ENCODE measurements around the gene WBP1L. TPM values are rescaled to one million over a fixed set of nuclear protein-coding genes. Genes with fewer than 3 reads are reported as not detected.
"Not testable (repeated sequence)": the region's sequence is repeated elsewhere in the genome, so short reads cannot be mapped to it uniquely, and the experiment has no call there.

WBP1L gene
- polyA plus RNA-seq (2013, experiment 1 of 2) = 20.1 TPM
- 20.2 TPM for polyA plus RNA-seq (2013, experiment 2 of 2)

DNA sequence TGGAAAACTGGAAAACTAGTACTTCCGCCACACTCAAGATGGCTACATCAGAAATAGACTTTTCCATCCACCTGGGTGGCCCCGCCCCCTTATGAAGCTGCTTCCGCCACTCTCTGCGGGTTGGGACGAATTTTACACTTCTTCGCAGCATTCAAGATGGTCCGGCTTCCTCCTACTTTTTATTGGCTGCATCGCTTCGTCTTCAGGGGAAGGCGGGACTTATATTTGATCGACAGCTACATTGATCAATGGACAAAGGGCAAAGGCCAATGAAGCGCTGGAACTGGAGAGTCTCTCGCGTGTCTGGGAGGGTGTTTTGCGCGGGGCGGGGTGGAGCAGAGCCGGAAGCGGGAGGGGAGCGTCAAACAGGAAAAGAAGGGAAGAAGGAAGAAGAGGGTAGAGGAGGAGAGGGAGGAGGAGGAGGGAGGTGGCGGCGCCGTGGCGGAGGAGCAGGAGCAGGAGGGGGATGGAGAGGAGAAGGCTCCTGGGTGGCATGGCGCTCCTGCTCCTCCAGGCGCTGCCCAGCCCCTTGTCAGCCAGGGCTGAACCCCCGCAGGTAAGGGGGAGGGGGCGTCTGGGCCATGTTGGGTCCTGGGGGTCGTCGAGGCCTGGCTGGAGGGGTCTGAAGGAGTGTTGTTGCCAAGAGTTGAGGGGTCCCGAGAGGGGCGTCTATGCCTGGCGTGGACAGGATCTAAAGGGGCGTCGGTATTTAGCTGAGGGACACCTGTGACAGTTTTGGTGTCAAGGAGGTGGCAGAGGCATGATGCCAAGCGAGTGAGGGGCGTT is at the start of gene WBP1L:
Gene WBP1L, plus strand, starts transcription at position 361 of the 786 bp plus-strand sequence. Its CDS starts 106 bp downstream, at position 467.
- Histone ChIP-seq H2BK12ac (ENCODE audit: low read length) (no peak within 1 kb of the TSS), H3K14ac (ENCODE audit: low read length) (peak within 1 kb of the TSS; percentile 9), H3K79me1 (ENCODE audit: low read depth, low read length) (peaks cover 5% of the 10 kb centered on the region), H3K9me3 (replicated peaks in 1 of 2; ENCODE audit: control insufficient read depth in 2 of 2, insufficient read depth in 1 of 2, low read depth in 1 of 2, low read length in 2 of 2) (no peaks in the 10 kb centered on the region), H2AFZ (ENCODE audit: low read length) (peak within 1 kb of the TSS; percentile 79), H2BK120ac (ENCODE audit: low read depth, low read length) (no peak within 1 kb of the TSS), H2AK5ac (ENCODE audit: low read depth, low read length) (peak within 1 kb of the TSS; percentile 83), H3K4me2 (ENCODE audit: insufficient read depth, low read length, poor library complexity, severe bottlenecking) (peak within 1 kb of the TSS; percentile 73), H3K9ac (ENCODE audit: low read depth, low read length, poor library complexity) (peak within 1 kb of the TSS; percentile 96), H3K18ac (ENCODE audit: low read length) (peak within 1 kb of the TSS; percentile 80), H3K4me3 (ENCODE audit: low read length in 2 of 2) (peak within 1 kb of the TSS; percentile 82 to 98), H3K4me1 (ENCODE audit: control insufficient read depth in 2 of 2, insufficient read depth in 1 of 2, low read depth in 1 of 2, low read length in 2 of 2) (peaks cover 6% of the 10 kb centered on the region in 2 donors), H2BK15ac (ENCODE audit: low read length) (no peak within 1 kb of the TSS), H3K23ac (ENCODE audit: low read depth, low read length, poor library complexity) (peak within 1 kb of the TSS; percentile 83), H3K4ac (ENCODE audit: low read length) (no peak within 1 kb of the TSS), H3K27ac (replicated peaks; ENCODE audit: low read length) (no peak within 1 kb of the TSS), H2BK5ac (ENCODE audit: low read length) (peak within 1 kb of the TSS; percentile 32), H4K91ac (ENCODE audit: low read depth, low read length, poor library complexity) (no peak within 1 kb of the TSS), H4K8ac (ENCODE audit: low read depth, low read length) (no peak within 1 kb of the TSS), H3K36me3 (replicated peaks in 1 of 2; ENCODE audit: control insufficient read depth in 2 of 2, insufficient read depth in 2 of 2, low read length in 2 of 2) (peaks cover 0 to 6% of the 10 kb centered on the region in 2 donors), H3K27me3 (ENCODE audit: control insufficient read depth in 3 of 3, insufficient read depth in 3 of 3, low read depth in 1 of 3, low read length in 3 of 3) (no peaks in the 10 kb centered on the region)
- no CpG with 5 or more reads among the region's 37 CpGs for WGBS, 2 donors (ENCODE audit: extremely low coverage in 2 of 2, insufficient read length in 2 of 2, insufficient replicate concordance in 1 of 2)
- DNase-seq (ENCODE audit: low spot score) = peak; percentile 98

DNA sequence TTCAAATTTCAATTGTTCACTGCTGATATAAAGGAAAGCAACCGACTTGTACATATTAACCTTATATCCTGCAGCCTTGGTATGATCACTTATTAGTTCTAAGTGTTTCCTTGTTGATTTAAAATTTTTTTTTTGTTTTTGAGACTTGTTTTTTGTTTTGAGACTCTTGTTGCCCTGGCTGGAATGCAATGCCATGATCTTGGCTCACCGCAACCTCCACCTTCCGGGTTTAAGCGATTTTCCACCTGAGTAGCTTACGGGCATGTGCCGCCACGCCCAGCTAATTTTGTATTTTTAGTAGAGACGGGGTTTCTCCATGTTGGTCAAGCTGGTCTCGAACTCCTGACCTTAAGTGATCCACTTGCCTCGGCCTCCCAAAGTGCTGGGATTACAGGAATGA is 48.3 kb upstream of the WBP1L start:
- H2BK5ac ChIP-seq (ENCODE audit: low read length); H3K4me3 ChIP-seq (ENCODE audit: low read length in 2 of 2); H3K9ac ChIP-seq (ENCODE audit: low read depth, low read length, poor library complexity); H3K4me1 ChIP-seq (ENCODE audit: control insufficient read depth in 2 of 2, insufficient read depth in 1 of 2, low read depth in 1 of 2, low read length in 2 of 2); H4K91ac ChIP-seq (ENCODE audit: low read depth, low read length, poor library complexity); H4K8ac ChIP-seq (ENCODE audit: low read depth, low read length); H2BK15ac ChIP-seq (ENCODE audit: low read length); H3K9me3 ChIP-seq (replicated peaks in 1 of 2; ENCODE audit: control insufficient read depth in 2 of 2, insufficient read depth in 1 of 2, low read depth in 1 of 2, low read length in 2 of 2); H2BK12ac ChIP-seq (ENCODE audit: low read length); H3K23ac ChIP-seq (ENCODE audit: low read depth, low read length, poor library complexity); H3K4ac ChIP-seq (ENCODE audit: low read length); DNase-seq (ENCODE audit: low spot score); H3K27ac ChIP-seq (replicated peaks; ENCODE audit: low read length); H2AK5ac ChIP-seq (ENCODE audit: low read depth, low read length); H3K79me1 ChIP-seq (ENCODE audit: low read depth, low read length); H3K4me2 ChIP-seq (ENCODE audit: insufficient read depth, low read length, poor library complexity, severe bottlenecking); H3K14ac ChIP-seq (ENCODE audit: low read length); H3K27me3 ChIP-seq (ENCODE audit: control insufficient read depth in 3 of 3, insufficient read depth in 3 of 3, low read depth in 1 of 3, low read length in 3 of 3); H2BK120ac ChIP-seq (ENCODE audit: low read depth, low read length); H3K18ac ChIP-seq (ENCODE audit: low read length); H2AFZ ChIP-seq (ENCODE audit: low read length): not testable (repeated sequence)
- no CpG with 5 or more reads among the region's 10 CpGs for WGBS, 2 donors (ENCODE audit: extremely low coverage in 2 of 2, insufficient read length in 2 of 2, insufficient replicate concordance in 1 of 2)
- peaks cover 20 to 65% of the 10 kb centered on the region in 2 donors for H3K36me3 ChIP-seq (replicated peaks in 1 of 2; ENCODE audit: control insufficient read depth in 2 of 2, insufficient read depth in 2 of 2, low read length in 2 of 2)

DNA sequence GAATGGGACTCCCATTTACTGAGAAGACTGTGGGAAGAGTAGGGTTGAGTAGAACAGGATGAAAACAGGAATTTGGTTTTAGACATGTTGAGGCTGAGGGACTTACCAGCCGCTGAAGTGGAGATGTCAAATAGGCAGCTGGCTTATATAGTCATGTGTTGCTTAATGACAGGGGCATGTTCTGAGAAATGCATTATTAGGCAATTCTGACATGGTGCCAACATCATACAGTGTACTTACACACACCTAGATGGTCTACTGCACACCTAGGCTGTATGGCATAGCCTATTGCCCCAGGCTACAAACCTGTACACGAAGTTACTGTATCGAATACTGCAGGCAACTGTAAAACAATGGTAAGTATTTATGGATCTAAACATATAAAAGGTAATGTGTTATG is 47.0 kb upstream of the WBP1L start:
- peaks cover 22 to 75% of the 10 kb centered on the region in 2 donors for H3K36me3 ChIP-seq (replicated peaks in 1 of 2; ENCODE audit: control insufficient read depth in 2 of 2, insufficient read depth in 2 of 2, low read length in 2 of 2)

DNA sequence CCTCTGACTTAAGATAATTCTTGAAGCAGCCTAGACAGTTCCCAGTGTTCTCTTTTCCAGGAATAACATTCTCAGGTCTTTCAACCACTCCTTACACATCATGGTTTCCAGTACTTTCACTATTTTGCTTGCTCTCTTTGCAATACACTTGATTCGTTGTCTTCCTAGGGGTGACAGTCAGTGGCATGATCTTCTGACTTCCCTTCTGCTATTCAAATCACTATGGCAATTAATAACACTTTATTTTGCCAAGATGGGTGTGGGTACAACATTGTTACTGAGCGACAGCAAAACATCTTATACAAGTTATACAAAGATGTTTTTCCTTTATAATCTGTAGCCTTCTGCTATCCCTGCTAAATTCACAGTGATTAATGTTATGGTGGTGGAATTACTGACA is 44.9 kb upstream of the WBP1L start:
- Histone ChIP-seq H3K4ac (ENCODE audit: low read length) (no peak overlapping the region), H3K23ac (ENCODE audit: low read depth, low read length, poor library complexity) (no peak overlapping the region), H3K27me3 (ENCODE audit: control insufficient read depth in 3 of 3, insufficient read depth in 3 of 3, low read depth in 1 of 3, low read length in 3 of 3) (no peaks in the 10 kb centered on the region), H2BK15ac (ENCODE audit: low read length) (no peak overlapping the region), H3K27ac (replicated peaks; ENCODE audit: low read length) (no peak overlapping the region), H3K4me1 (ENCODE audit: control insufficient read depth in 2 of 2, insufficient read depth in 1 of 2, low read depth in 1 of 2, low read length in 2 of 2) (no peaks in the 10 kb centered on the region), H3K9ac (ENCODE audit: low read depth, low read length, poor library complexity) (no peak overlapping the region), H2BK5ac (ENCODE audit: low read length) (no peak overlapping the region), H3K4me3 (ENCODE audit: low read length in 2 of 2) (no peak overlapping the region), H2BK12ac (ENCODE audit: low read length) (no peak overlapping the region), H3K14ac (ENCODE audit: low read length) (no peak overlapping the region), H3K4me2 (ENCODE audit: insufficient read depth, low read length, poor library complexity, severe bottlenecking) (no peak overlapping the region), H2AFZ (ENCODE audit: low read length) (no peak overlapping the region), H4K8ac (ENCODE audit: low read depth, low read length) (no peak overlapping the region), H3K18ac (ENCODE audit: low read length) (no peak overlapping the region), H4K91ac (ENCODE audit: low read depth, low read length, poor library complexity) (no peak overlapping the region), H2BK120ac (ENCODE audit: low read depth, low read length) (no peak overlapping the region), H3K9me3 (replicated peaks in 1 of 2; ENCODE audit: control insufficient read depth in 2 of 2, insufficient read depth in 1 of 2, low read depth in 1 of 2, low read length in 2 of 2) (peaks cover 0 to 1% of the 10 kb centered on the region in 2 donors), H3K79me1 (ENCODE audit: low read depth, low read length) (peaks cover 2% of the 10 kb centered on the region), H3K36me3 (replicated peaks in 1 of 2; ENCODE audit: control insufficient read depth in 2 of 2, insufficient read depth in 2 of 2, low read length in 2 of 2) (peaks cover 20 to 73% of the 10 kb centered on the region in 2 donors), H2AK5ac (ENCODE audit: low read depth, low read length) (no peak overlapping the region)
- no peak for DNase-seq (ENCODE audit: low spot score)
- WGBS, 2 donors (ENCODE audit: extremely low coverage in 2 of 2, insufficient read length in 2 of 2, insufficient replicate concordance in 1 of 2) = no CpG with 5 or more reads among the region's 2 CpGs

More for the DNA sequence above, 47.0 kb upstream of the WBP1L start:
- Histone ChIP-seq H3K4me2 (ENCODE audit: insufficient read depth, low read length, poor library complexity, severe bottlenecking) (no peak overlapping the region), H3K23ac (ENCODE audit: low read depth, low read length, poor library complexity) (no peak overlapping the region), H2AK5ac (ENCODE audit: low read depth, low read length) (no peak overlapping the region), H3K27ac (replicated peaks; ENCODE audit: low read length) (no peak overlapping the region), H2AFZ (ENCODE audit: low read length) (no peak overlapping the region), H2BK120ac (ENCODE audit: low read depth, low read length) (no peak overlapping the region), H2BK5ac (ENCODE audit: low read length) (no peak overlapping the region), H3K4me3 (ENCODE audit: low read length in 2 of 2) (no peak overlapping the region), H2BK12ac (ENCODE audit: low read length) (no peak overlapping the region), H3K9me3 (replicated peaks in 1 of 2; ENCODE audit: control insufficient read depth in 2 of 2, insufficient read depth in 1 of 2, low read depth in 1 of 2, low read length in 2 of 2) (peaks cover 0 to 1% of the 10 kb centered on the region in 2 donors), H4K8ac (ENCODE audit: low read depth, low read length) (no peak overlapping the region), H4K91ac (ENCODE audit: low read depth, low read length, poor library complexity) (no peak overlapping the region), H3K4ac (ENCODE audit: low read length) (no peak overlapping the region), H2BK15ac (ENCODE audit: low read length) (no peak overlapping the region), H3K79me1 (ENCODE audit: low read depth, low read length) (peaks cover 2% of the 10 kb centered on the region), H3K4me1 (ENCODE audit: control insufficient read depth in 2 of 2, insufficient read depth in 1 of 2, low read depth in 1 of 2, low read length in 2 of 2) (no peaks in the 10 kb centered on the region), H3K18ac (ENCODE audit: low read length) (no peak overlapping the region), H3K14ac (ENCODE audit: low read length) (no peak overlapping the region), H3K27me3 (ENCODE audit: control insufficient read depth in 3 of 3, insufficient read depth in 3 of 3, low read depth in 1 of 3, low read length in 3 of 3) (no peaks in the 10 kb centered on the region), H3K9ac (ENCODE audit: low read depth, low read length, poor library complexity) (no peak overlapping the region)
- DNase-seq (ENCODE audit: low spot score) = no peak
- WGBS, 2 donors (ENCODE audit: extremely low coverage in 2 of 2, insufficient read length in 2 of 2, insufficient replicate concordance in 1 of 2) = no CpG with 5 or more reads among the region's 3 CpGs

All from neuronal stem cell (in vitro differentiated cells).